Measurements from ENCODE around the gene VAMP8. TPM values are rescaled to one million over a fixed set of nuclear protein-coding genes. Genes with fewer than 3 reads are reported as not detected.

VAMP8 gene
- total RNA-seq, 1 donor from 2014 or later, result 51.0 TPM

GRCh38 chr2:85604568-85605339 lies 27.4 kb downstream of the VAMP8 start:
- Mint-ChIP-seq H3K9me3 (no peaks in the 10 kb centered on the region), H3K27ac (peak overlapping the region; percentile 93), H3K4me3 (peak overlapping the region; percentile 20), H3K27me3 (ENCODE audit: low read depth) (no peaks in the 10 kb centered on the region), H3K36me3 (peaks cover 9% of the 10 kb centered on the region), H3K4me1 (peaks cover 44% of the 10 kb centered on the region)
- TF ChIP-seq CTCF (IDR thresholded peaks at IDR 0.05; ENCODE audit: unreplicated experiment), result no peak
- DNase-seq (ENCODE audit: low spot score in 2 of 2, unreplicated experiment in 2 of 2), result no peak

- TF ChIP-seq CTCF (IDR thresholded peaks at IDR 0.05; ENCODE audit: unreplicated experiment), result no peak
- Mint-ChIP-seq H3K9me3 (no peaks in the 10 kb centered on the region), H3K4me3 (peak overlapping the region; percentile 21), H3K27ac (peak overlapping the region; percentile 93), H3K4me1 (peaks cover 49% of the 10 kb centered on the region), H3K36me3 (peaks cover 9% of the 10 kb centered on the region), H3K27me3 (ENCODE audit: low read depth) (no peaks in the 10 kb centered on the region)
- peak; percentile 49 to 63 for DNase-seq (ENCODE audit: low spot score in 2 of 2, unreplicated experiment in 2 of 2)
These were observed 28.2 kb downstream of the VAMP8 start for GRCh38 chr2:85605406-85606115.

GRCh38 chr2:85606116-85606455 lies 28.7 kb downstream of the VAMP8 start:
- Mint-ChIP-seq H3K27ac (peak overlapping the region; percentile 93), H3K4me3 (no peak overlapping the region), H3K36me3 (peaks cover 9% of the 10 kb centered on the region), H3K27me3 (ENCODE audit: low read depth) (no peaks in the 10 kb centered on the region), H3K9me3 (no peaks in the 10 kb centered on the region), H3K4me1 (peaks cover 49% of the 10 kb centered on the region)
- no peak for TF ChIP-seq CTCF (IDR thresholded peaks at IDR 0.05; ENCODE audit: unreplicated experiment)
- no peak for DNase-seq (ENCODE audit: low spot score in 2 of 2, unreplicated experiment in 2 of 2)

- Mint-ChIP-seq H3K4me3 (no peak overlapping the region), H3K4me1 (peaks cover 50% of the 10 kb centered on the region), H3K27me3 (ENCODE audit: low read depth) (no peaks in the 10 kb centered on the region), H3K9me3 (no peaks in the 10 kb centered on the region), H3K36me3 (peaks cover 9% of the 10 kb centered on the region), H3K27ac (peak overlapping the region; percentile 93)
- TF ChIP-seq CTCF (IDR thresholded peaks at IDR 0.05; ENCODE audit: unreplicated experiment), result no peak
- DNase-seq (ENCODE audit: low spot score in 2 of 2, unreplicated experiment in 2 of 2), result no peak
These were observed 30.2 kb downstream of the VAMP8 start for GRCh38 chr2:85607268-85608215.

DNA sequence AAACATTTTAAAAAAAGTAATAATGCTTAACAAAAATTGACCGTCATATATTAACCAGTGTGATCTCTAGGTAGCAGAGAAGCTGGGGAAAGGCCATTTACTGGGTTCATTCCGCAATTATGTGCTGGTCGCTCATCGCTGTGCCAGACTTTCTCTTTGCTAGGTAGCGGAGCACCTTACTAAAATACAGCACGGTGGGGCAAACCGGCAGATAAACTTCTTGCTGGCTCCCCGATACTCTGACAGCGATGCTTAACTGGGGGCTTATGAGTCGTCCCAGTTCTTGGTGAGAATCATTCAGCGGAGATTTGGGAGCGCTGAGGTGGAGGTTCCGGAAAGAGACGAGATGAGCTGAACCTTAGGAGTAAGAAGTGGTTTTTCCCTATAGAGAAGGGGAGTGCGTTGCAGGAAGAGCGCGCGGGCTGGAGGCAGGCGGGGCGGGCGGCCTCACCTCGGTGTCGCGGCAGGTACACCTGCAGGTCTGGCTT lies 33.9 kb downstream of the VAMP8 start:
- Mint-ChIP-seq H3K4me3 (peak overlapping the region; percentile 97), H3K9me3 (no peaks in the 10 kb centered on the region), H3K27me3 (ENCODE audit: low read depth) (no peaks in the 10 kb centered on the region), H3K36me3 (peaks cover 9% of the 10 kb centered on the region), H3K4me1 (peaks cover 29% of the 10 kb centered on the region), H3K27ac (peak overlapping the region; percentile 97)
- no peak for DNase-seq (ENCODE audit: low spot score in 2 of 2, unreplicated experiment in 2 of 2)
- TF ChIP-seq CTCF (IDR thresholded peaks at IDR 0.05; ENCODE audit: unreplicated experiment), result no peak

Measured in mesothelial cell of epicardium (in vitro differentiated cells).